Esophagus muscularis mucosa (tissue), 4 donors: ENCODE results near the gene CSF2RB.

Experiments
- EP300 ChIP-seq: sonication (generic); formaldehyde crosslinking; IDR thresholded peaks from one replicate; pipeline ENCODE4 v1.6.1; 2017; ENCODE audit warnings: antibody characterized with exemption
- POLR2A ChIP-seq: fragments of 450-650 bp; IDR thresholded peaks from one replicate; pipeline ENCODE4 v1.6.1; 2017; ENCODE audit warnings: antibody characterized with exemption, moderate library complexity, mild to moderate bottlenecking, low read depth
- POLR2AphosphoS5 ChIP-seq, 2 donors: sonication (generic); formaldehyde crosslinking; IDR thresholded peaks; one replicate each; pipeline ENCODE4 v1.6.1; 2017; ENCODE audit warnings: antibody characterized with exemption in 2 of 2
- TF ChIP-seq, protein P1 (sequence below), 3 experiments: fragments of 200-600 bp in 2 of 3; fragments of 450-650 bp in 1 of 3; sonication (generic) in 2 of 3; IDR thresholded peaks; one replicate each; pipeline ENCODE4 v1.5.1; 2017 to 2019; ENCODE audit warnings: antibody characterized with exemption in 3 of 3, mild to moderate bottlenecking in 2 of 3, moderate library complexity in 1 of 3

DNA sequence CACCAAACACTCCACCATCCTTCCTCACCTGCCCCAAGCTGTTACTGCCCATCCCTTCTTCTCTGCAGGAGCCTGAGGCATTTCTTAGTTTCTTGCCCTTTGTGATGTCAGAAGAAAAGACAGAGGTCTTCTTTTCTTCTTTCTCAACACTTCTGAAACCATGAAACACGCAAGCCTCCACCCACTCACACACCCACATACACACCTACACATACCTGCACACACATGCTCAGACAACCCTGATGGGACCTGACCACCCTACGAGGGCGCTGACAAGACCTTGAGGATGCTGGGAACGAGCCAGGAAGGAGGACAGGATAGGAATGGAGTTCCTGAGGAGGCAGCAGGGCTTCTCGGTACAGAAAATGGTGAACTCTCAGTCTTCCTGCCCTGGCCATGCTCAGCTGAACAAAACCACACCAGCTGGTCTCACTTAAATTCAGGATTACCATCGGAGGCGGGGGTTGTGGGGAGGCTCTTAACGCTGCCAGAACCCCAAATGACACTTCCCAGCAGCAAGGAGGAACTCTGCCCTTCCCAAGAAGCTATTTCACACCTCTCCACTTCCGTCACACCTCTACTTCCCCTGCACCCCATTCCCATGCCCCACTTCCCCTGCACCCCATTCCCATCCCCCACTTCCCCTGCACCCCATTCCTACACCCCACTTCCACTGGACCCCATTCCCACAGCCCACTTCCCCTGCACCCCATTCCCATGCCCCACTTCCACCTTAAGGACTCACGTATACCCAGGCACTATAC lies 41.0 kb downstream of the CSF2RB start:
- TF ChIP-seq POLR2A (no peak), EP300 (no peak), POLR2AphosphoS5 (IDR thresholded peaks at IDR 0.05) (no peak)
- TF ChIP-seq, protein P1, sequence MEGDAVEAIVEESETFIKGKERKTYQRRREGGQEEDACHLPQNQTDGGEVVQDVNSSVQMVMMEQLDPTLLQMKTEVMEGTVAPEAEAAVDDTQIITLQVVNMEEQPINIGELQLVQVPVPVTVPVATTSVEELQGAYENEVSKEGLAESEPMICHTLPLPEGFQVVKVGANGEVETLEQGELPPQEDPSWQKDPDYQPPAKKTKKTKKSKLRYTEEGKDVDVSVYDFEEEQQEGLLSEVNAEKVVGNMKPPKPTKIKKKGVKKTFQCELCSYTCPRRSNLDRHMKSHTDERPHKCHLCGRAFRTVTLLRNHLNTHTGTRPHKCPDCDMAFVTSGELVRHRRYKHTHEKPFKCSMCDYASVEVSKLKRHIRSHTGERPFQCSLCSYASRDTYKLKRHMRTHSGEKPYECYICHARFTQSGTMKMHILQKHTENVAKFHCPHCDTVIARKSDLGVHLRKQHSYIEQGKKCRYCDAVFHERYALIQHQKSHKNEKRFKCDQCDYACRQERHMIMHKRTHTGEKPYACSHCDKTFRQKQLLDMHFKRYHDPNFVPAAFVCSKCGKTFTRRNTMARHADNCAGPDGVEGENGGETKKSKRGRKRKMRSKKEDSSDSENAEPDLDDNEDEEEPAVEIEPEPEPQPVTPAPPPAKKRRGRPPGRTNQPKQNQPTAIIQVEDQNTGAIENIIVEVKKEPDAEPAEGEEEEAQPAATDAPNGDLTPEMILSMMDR (IDR thresholded peaks at IDR 0.05) = no peak
